Stimulated activated effector memory CD8-positive, alpha-beta T cell treated with anti-CD3 and anti-CD28 coated beads, Interleukin-12 subunit alpha, Interleukin-12 subunit beta, amount 100 ng/mL, for 72 hours (primary cell): ENCODE results near the gene DLL3.

Source experiments
- ATAC-seq: fragments of 150-1000 bp; cut with Tn5 transposase; 2 replicates; pipeline ENCODE4 v1.10.0; 2021
- DNase-seq, 2 donors: peaks; one replicate each; pipeline ENCODE4 v3.0.0; 2021 to 2022; ENCODE audit warnings: low spot score in 2 of 2
- H3K27ac Mint-ChIP-seq: one replicate; pipeline ENCODE4 v1.8.0; 2022; ENCODE audit warnings: mild to moderate bottlenecking, mixed read lengths
- H3K36me3 Mint-ChIP-seq: one replicate; pipeline ENCODE4 v1.8.0; 2022; ENCODE audit warnings: mild to moderate bottlenecking, mixed read lengths
- H3K4me1 Mint-ChIP-seq: one replicate; pipeline ENCODE4 v1.8.0; 2022; ENCODE audit warnings: mixed read lengths
- H3K4me3 Mint-ChIP-seq: one replicate; pipeline ENCODE4 v1.8.0; 2022; ENCODE audit warnings: mild to moderate bottlenecking, mixed read lengths
- H3K9me3 Mint-ChIP-seq: one replicate; pipeline ENCODE4 v1.8.0; 2022; ENCODE audit warnings: mixed read lengths

DLL3 gene

DNA sequence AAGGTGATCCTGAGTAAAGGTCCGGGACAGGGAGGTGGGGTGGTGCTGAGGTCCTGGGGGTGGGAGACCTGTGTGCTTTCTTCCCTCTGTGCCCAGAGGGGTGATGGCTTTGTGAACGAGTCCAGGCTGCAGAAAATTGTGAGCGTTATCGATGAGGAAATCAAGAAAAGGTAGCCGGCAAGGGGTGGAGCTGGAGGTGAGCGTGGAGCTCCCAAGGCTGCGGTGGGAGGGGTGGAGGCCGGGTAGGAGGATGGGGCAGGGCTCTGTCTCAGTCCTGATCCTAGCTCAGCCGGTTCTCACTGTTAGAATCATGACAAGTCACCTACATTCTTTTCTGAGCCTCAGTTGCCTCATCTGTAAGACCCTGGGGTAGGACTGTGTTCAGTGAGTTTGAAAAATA, 20.2 kb downstream of the DLL3 start:
- Mint-ChIP-seq H3K27ac (no peak overlapping the region), H3K4me3 (no peak overlapping the region), H3K9me3 (no peaks in the 10 kb centered on the region), H3K4me1 (peaks cover 19% of the 10 kb centered on the region), H3K36me3 (no peaks in the 10 kb centered on the region)
- no peak for DNase-seq
- no peak for ATAC-seq

DNA sequence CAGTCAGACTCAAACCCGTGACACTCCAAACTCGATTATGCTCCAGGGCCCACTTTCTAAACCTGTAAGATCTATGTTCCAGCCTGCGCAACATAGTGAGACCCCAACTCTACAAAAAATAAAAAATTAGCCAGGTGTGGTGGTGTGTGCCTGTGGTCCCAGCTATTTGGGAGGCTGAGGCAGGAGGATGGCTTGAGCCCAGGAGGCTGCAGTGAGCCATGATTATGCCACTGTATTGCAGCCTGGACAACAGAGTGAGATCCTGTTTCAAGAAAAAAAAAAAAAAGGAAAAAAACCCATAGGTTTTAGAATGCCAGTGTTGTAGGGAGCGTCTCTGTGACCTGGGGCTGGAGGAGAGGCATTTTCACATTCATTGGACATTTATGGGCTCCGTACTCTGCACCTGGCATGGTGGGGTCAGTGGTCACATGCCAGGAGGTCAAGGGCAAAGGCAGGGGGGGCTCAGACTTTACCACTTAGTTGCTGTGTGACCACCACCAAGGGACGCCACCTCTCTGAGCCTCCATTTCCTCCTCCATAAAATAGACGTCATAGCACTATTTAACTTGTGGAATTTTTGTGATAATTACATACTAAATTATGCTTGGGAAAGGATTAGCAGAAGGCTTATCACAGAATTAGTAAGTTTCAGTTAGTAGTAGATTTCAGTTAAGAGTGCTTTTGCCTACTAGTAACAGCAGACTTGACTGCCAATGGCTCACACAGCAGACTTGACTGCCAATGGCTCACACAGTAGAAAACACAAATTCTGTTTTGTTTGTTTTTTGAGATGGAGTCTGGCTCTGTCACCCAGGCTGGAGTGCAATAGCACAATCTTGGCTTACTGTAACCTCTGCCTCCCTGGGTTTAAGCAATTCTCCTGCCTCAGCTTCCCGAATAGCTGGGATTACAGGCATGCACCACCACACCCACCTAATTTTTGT, 22.1 kb downstream of the DLL3 start:
- no peak for ATAC-seq
- no peak overlapping the region for H3K4me3 Mint-ChIP-seq
- peaks cover 8% of the 10 kb centered on the region for H3K4me1 Mint-ChIP-seq
- no peaks in the 10 kb centered on the region for H3K9me3 Mint-ChIP-seq
- no peak overlapping the region for H3K27ac Mint-ChIP-seq
- H3K36me3 Mint-ChIP-seq = no peaks in the 10 kb centered on the region
- no peak for DNase-seq

DNA sequence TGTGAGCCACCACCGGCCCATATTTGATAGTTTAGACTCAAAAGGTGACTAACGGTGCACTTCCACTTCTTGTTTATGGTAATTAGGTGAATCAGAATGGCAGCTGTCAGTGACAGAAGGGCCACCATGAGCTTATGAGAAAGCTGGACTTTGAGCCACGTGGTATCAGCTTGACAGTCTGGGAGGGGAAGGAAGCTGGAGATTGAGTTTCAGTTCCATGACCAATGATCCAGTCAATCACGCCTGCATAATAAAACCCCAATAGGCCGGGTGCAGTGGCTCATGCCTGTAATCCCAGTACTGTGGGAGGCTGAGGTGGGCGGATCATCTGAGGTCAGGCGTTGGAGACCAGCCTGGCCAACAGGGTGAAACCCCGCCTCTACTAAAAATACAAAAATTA, 25.7 kb downstream of the DLL3 start:
- Mint-ChIP-seq H3K27ac (no peak overlapping the region), H3K9me3 (no peaks in the 10 kb centered on the region), H3K4me3 (no peak overlapping the region), H3K36me3 (peaks cover 17% of the 10 kb centered on the region), H3K4me1 (no peaks in the 10 kb centered on the region)
- ATAC-seq (no peak), DNase-seq (no peak)

DNA sequence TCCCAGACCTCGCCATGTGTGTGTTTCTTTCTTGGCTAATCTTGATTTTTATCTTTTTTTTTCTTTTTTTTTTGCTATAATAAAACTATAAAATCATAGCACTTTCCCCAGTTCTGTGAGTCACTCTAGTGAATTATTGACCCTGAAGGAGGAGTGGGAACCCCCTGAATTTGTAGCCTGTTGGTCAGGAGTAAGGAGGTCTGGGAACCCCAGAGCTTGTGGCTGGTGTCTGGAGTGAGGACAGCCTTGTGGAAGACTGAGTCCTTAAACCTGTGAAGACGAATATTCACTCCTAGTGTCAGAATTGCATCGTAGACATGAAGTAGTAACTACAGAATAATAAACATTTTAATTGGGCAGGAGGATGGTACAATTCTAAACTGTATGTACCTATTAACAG, 26.5 kb downstream of the DLL3 start:
- Mint-ChIP-seq H3K4me3 (no peak overlapping the region), H3K4me1 (no peaks in the 10 kb centered on the region), H3K9me3 (no peaks in the 10 kb centered on the region), H3K27ac (no peak overlapping the region), H3K36me3 (peaks cover 19% of the 10 kb centered on the region)
- ATAC-seq (no peak), DNase-seq (no peak)

DNA sequence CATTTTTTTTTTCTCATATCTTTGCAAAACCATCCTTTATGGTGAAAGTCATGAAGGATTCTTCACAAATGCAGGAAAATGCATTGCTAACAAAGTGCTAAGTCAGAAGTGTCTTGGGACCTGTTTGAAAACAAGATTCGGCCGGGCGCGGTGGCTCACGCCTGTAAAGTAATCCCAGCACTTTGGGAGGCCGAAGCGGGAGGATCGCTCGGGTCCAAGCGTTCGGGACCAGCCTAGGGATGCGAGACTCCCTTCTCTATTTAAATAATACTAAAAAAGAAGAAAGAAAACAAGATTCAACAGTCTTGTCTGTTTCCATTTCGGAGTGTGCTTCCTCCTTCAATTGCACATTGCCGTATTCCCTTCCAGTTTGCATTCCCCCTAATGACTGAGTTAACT, 33.1 kb downstream of the DLL3 start:
- ATAC-seq (no peak), DNase-seq (no peak)
- Mint-ChIP-seq H3K27ac (peak overlapping the region; percentile 90), H3K36me3 (peaks cover 35% of the 10 kb centered on the region), H3K4me3 (peak overlapping the region; percentile 81), H3K9me3 (no peaks in the 10 kb centered on the region), H3K4me1 (peaks cover 2% of the 10 kb centered on the region)

DNA sequence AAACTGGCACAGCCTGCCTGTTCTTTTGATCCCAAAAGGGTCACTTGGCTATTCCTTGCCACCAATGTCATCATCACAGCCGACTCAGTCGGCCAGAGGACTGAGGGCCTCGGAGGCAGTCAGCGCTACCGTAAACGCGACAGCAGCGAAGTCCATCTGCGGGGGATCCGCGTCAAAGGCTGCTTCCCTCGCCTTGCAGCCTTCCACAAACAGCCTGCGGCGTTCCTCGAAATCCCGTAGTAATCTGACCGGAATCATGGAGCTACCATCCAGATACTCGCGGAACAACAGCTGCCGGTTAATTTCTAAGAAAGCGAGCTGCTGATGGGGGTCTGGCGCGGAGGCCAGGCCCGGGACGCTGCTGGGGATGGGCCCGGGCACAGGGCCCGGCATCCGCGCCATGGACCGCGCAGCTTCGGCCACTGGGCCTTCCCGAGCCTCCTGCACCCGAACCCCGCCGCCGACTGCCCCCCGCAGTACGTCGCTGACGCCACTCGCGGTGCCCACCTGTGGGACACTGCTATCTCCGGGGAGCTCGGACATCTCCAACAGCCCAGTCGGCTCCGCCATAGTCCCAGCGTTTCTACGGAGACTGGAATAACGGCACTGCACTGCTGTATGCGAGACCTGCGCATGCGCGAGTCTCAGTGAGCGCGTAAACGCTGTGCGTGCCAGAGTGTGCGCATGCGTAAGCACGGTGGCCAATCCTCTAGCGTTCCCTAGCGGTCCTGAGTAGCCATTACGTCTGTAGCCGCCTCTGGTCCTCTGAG, 33.7 kb downstream of the DLL3 start, which contains the start of gene EID2B:
Gene EID2B, minus strand, starts transcription at position 620 of the 770 bp plus-strand sequence. Its CDS starts 50 bp downstream, at position 570.
- Mint-ChIP-seq H3K36me3 (peaks cover 40% of the 10 kb centered on the region), H3K4me1 (peaks cover 8% of the 10 kb centered on the region), H3K9me3 (no peaks in the 10 kb centered on the region), H3K27ac (peak within 1 kb of the TSS; percentile 90), H3K4me3 (peak within 1 kb of the TSS; percentile 81)
- ATAC-seq = peak; percentile 92
- peak; percentile 96 to 97 for DNase-seq

DNA sequence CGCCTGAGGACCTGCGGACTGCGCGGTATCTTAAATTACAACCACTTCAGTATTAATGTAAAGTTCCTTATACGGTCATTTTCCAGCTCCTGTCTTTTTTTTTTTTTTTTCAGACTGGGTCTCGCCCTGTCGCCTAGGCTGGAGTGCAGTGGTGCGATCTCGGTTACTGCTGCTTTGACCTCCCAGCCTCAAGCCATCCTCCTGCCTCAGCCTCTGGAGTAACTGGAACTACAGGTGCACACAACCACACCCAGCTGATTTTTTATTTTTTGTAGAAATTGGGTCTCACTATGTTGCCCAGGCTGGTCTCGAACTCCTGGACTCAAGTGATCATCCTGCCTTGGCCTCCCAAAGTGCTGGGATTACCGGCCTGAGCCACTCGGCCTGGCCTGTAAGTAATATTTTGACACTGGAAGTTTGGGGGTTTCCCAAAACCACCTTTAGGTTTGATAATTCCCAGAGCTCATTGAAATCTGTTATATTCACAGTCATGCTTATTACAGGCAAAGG, 34.3 kb downstream of the DLL3 start:
- DNase-seq (no peak), ATAC-seq (peak; percentile 27)
- peaks cover 40% of the 10 kb centered on the region for H3K36me3 Mint-ChIP-seq
- H3K27ac Mint-ChIP-seq = peak overlapping the region; percentile 90
- H3K4me3 Mint-ChIP-seq = peak overlapping the region; percentile 81
- peaks cover 11% of the 10 kb centered on the region for H3K4me1 Mint-ChIP-seq
- H3K9me3 Mint-ChIP-seq = no peaks in the 10 kb centered on the region

DNA sequence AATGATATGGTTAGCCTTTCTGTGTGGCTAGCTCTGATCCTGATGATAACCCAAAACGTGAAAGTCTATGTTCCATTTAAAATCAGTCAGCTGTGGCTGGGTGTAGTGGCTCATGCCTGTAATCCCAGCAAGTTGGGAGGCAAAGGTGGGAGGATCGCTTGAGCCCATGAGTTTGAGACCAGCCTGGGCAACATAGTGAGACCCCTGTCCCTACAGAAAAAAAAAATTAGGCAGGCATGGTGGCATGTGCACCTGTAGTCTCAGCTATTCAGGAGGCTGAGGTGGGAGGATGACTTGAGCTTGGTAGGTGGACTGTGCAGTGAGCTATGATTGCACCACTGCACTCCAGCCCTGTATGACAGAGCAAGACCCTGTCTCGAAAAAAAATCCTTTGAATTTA, 35.0 kb downstream of the DLL3 start:
- DNase-seq = no peak
- H3K4me1 Mint-ChIP-seq = peaks cover 18% of the 10 kb centered on the region
- ATAC-seq = no peak

DNA sequence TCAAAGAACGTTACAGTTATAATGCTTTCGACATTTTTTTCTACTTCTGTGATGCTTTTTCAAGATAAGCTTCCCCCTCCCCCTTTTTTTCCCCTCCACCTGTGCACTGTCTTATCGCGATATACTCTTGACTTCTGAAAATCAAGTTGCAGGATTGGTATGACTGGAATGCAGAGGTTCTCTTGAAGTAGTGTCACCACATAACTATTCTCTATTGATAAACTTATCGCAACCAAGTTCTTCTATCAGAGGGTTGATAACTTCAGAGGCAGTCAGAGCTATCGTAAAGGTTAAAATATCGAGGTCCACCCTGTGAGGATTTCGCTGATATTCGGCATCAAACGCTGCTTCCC, 40.4 kb downstream of the DLL3 start:
- H3K4me3 Mint-ChIP-seq = peak overlapping the region; percentile 88
- no peaks in the 10 kb centered on the region for H3K9me3 Mint-ChIP-seq
- peak overlapping the region; percentile 98 for H3K27ac Mint-ChIP-seq
- DNase-seq (no peak), ATAC-seq (peak; percentile 48)
- peaks cover 22% of the 10 kb centered on the region for H3K36me3 Mint-ChIP-seq
- peaks cover 36% of the 10 kb centered on the region for H3K4me1 Mint-ChIP-seq

More for the DNA sequence above, 35.0 kb downstream of the DLL3 start:
- Mint-ChIP-seq H3K36me3 (peaks cover 33% of the 10 kb centered on the region), H3K9me3 (no peaks in the 10 kb centered on the region), H3K4me3 (no peak overlapping the region), H3K27ac (no peak overlapping the region)

DNA sequence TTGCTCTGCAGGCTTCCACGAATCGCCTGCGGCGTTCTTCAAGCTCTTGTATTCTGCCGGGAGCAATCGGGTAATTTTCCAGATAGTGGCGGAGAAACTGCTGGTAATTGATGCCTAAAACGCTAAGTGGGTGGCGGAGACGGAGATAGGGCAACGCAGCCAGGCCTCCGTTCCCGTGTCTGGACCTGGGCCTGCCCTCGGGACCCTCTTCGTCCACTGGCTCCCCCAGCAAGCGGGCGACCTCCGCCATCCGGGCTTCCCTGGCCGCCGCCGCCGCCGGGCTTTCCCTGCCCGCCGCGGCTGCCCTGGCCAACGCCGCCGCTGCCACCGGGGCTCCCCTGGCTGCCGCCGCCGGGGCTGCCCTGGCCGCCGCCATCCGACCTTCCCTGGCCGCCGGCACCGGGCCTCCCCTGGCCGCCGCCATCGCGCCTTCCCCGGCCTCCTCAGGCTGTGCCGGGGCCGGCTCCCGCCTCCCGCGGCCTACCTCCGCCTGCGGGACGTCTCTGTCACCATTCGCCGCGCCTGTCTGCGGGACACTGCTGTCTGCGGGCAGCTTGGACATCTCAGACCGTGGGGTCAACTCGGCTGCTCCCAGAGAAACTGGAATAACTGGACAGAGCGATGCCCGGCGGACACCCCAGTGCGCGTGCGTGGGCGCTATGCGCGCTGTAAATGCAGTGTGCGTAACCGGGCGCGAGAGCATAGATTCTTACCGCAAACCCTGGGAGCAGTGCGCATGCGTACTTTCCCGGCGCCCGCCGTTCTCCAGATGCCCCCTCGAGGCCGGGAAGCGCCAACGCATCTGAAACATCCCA, 41.0 kb downstream of the DLL3 start, which contains the start of gene EID2:
Gene EID2, minus strand, starts transcription at position 644 of the 815 bp plus-strand sequence. Its CDS starts 82 bp downstream, at position 562.
- Mint-ChIP-seq H3K9me3 (no peaks in the 10 kb centered on the region), H3K4me1 (peaks cover 37% of the 10 kb centered on the region), H3K27ac (peak within 1 kb of the TSS; percentile 98), H3K4me3 (peak within 1 kb of the TSS; percentile 88), H3K36me3 (peaks cover 22% of the 10 kb centered on the region)
- ATAC-seq (peak; percentile 94), DNase-seq (peak; percentile 95 to 99)

DNA sequence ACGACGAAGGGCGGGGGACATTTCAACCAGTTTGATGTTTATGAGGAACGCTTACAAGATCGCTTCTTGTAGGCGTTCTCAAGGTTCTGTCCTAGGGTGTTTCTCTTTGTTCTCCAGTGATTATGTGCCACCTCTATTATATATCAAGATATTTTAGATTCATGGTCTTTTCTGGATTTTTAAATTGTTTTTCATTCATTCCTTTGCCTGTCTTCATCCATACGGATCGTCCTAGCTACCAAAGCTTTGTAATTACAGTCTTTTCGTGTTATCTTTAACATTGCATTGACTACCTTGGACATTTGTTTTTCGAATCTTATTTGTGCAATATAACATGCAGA, 41.6 kb downstream of the DLL3 start:
- Mint-ChIP-seq H3K36me3 (peaks cover 22% of the 10 kb centered on the region), H3K4me1 (peaks cover 40% of the 10 kb centered on the region), H3K4me3 (peak overlapping the region; percentile 88), H3K27ac (peak overlapping the region; percentile 98), H3K9me3 (no peaks in the 10 kb centered on the region)
- ATAC-seq (no peak), DNase-seq (no peak)

DNA sequence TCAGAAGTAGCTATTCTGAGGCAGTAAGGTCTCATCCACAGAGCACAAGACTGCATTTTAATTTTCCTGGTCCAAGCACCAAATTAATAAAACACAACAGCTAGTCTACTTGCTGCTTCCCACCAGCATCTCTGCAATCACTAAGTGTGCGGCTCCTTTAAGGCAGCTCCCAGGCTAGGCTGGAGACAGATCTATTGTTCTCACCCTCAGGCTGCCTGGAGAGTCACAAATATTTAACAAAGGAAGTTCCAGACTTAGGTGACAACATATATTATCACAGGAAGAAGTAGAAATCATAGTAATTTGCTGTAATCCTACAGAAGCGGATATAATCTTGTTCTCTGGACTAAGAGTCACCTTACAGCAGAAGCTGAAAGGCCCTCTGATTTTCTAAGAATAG, 43.5 kb downstream of the DLL3 start:
- H3K36me3 Mint-ChIP-seq = peaks cover 18% of the 10 kb centered on the region
- no peak overlapping the region for H3K27ac Mint-ChIP-seq
- H3K9me3 Mint-ChIP-seq = no peaks in the 10 kb centered on the region
- no peak overlapping the region for H3K4me3 Mint-ChIP-seq
- DNase-seq (no peak), ATAC-seq (no peak)
- H3K4me1 Mint-ChIP-seq = peaks cover 35% of the 10 kb centered on the region

DNA sequence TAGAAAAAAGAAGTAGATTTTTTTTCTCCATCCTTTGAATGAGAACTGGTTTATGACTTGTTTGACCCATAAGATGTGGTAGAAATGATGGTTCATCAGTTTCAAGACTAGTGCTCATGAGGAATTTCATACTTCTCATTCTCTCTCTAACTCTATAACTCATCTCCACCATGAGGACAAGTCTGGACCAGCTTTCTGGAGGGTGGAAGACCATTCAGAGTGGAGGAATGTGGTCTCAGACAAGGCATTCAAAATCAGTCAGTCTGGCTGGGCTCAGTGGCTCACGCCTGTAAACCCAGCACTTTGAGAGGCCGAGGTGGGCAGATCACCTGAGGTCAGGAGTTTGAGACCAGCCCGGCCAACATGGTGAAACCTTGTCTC, 44.7 kb downstream of the DLL3 start:
- ATAC-seq (no peak), DNase-seq (no peak)
- Mint-ChIP-seq H3K27ac (no peak overlapping the region), H3K4me1 (peaks cover 25% of the 10 kb centered on the region), H3K36me3 (peaks cover 9% of the 10 kb centered on the region), H3K9me3 (no peaks in the 10 kb centered on the region), H3K4me3 (no peak overlapping the region)

DNA sequence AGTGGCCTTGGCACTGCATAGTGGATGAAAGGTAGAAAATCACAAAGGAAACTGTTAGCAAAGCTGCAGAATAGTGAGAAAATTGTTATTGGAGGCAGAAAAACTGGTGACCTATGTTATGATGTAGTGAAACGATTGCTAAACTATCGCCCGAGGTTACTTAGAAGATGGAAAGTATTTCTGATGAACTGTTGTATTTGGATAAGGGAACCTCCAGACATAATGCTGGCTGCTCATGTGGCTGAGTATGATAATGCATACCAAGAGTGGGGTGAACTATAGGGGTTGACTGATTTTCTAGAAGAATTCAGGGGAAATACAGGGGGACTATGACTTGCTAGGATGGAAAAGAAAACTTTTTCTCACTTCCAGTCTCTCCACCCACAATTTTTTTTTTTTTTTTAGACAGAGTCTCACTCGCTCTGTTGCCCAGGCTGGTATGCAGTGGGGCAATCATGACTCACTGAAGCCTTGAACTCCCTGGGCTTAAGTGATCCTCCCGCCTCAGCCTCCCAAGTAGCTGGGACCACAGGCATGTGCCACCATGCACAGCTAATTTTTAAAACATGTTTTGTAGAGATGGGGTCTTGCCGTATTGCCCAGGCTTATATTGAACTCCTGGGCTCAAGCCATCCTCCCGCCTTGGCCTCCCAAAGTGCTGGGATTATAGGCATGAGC, 45.6 kb downstream of the DLL3 start:
- no peak for ATAC-seq
- no peak overlapping the region for H3K4me3 Mint-ChIP-seq
- H3K9me3 Mint-ChIP-seq = no peaks in the 10 kb centered on the region
- DNase-seq = no peak
- no peak overlapping the region for H3K27ac Mint-ChIP-seq
- peaks cover 16% of the 10 kb centered on the region for H3K4me1 Mint-ChIP-seq
- H3K36me3 Mint-ChIP-seq = peaks cover 9% of the 10 kb centered on the region
